ENCODE results near the gene ANKRD34A. TPM values are rescaled to one million over a fixed set of nuclear protein-coding genes. Genes with fewer than 3 reads are reported as not detected.

The ANKRD34A gene
- total and polyA plus RNA-seq, 2 of the 8 experiments (the other 6 are each of a cell fraction or from before 2014, with no cell fraction given): 0.15 to 0.20 TPM

DNA sequence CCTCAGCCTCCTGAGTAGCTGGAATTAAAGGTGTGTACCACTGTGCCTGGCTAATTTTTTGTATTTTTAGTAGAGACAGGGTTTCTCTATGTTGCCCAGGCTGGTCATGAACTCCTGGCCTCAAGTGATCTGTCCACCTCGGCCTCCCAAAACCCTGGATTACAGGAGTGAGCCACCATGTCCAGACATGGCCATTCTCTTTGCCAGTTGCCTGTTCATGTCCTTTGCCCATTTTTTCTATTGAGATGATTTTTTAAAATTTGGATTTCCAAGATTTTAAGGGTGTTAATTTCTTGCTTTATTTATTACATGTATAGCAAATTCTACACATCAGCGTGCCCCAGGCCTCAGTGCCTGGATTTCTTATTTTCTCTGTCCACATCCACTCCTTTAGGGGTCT, 2.9 kb upstream of the ANKRD34A start (continued):
- TF ChIP-seq CHD7 (IDR thresholded peaks at IDR 0.05; ENCODE audit: insufficient replicate concordance, low read length): no peak
- TF ChIP-seq TEAD4 (IDR thresholded peaks at IDR 0.05; ENCODE audit: low read depth, low read length): no peak
- no peak for TF ChIP-seq SRF (IDR thresholded peaks at IDR 0.05; ENCODE audit: low read depth, low read length)
- TF ChIP-seq EGR1 (IDR thresholded peaks at IDR 0.05; ENCODE audit: borderline replicate concordance, low read depth, low read length): no peak
- no peak for TF ChIP-seq POLR2A (IDR thresholded peaks at IDR 0.05; ENCODE audit: control extremely low read depth in 1 of 2, low read depth in 2 of 2, low read length in 2 of 2)
- TF ChIP-seq HDAC6 (IDR thresholded peaks at IDR 0.05; ENCODE audit: low read depth, low read length): no peak
- TF ChIP-seq BCL11A (IDR thresholded peaks at IDR 0.05; ENCODE audit: low read depth in 2 of 2, low read length in 2 of 2): no peak
- no peak for TF ChIP-seq CBX8 (IDR thresholded peaks at IDR 0.05; ENCODE audit: borderline replicate concordance, low read depth, low read length)
- no peak for TF ChIP-seq ASH2L (IDR thresholded peaks at IDR 0.05; ENCODE audit: low read length)
- no peak for TF ChIP-seq YY1 (IDR thresholded peaks at IDR 0.05; ENCODE audit: low read depth, low read length)
- no peak for TF ChIP-seq BACH1 (IDR thresholded peaks at IDR 0.05; ENCODE audit: low read length)
- TF ChIP-seq MAFK (IDR thresholded peaks at IDR 0.05; ENCODE audit: low read depth, low read length): no peak

Data from H1 (cell line).